HEK293 (cell line): ENCODE measurements around the gene WDR35.

Experiments
- BCL11B ChIP-seq: fragments of 450-650 bp; formaldehyde crosslinking; IDR thresholded peaks from 2 replicates; pipeline ENCODE4 v1.5.1; 2016; ENCODE audit warnings: low read depth, missing biosample characterization, missing genetic modification characterization
- OVOL3 ChIP-seq: fragments of 450-650 bp; formaldehyde crosslinking; IDR thresholded peaks from 2 replicates; pipeline ENCODE4 v1.5.1; 2016; ENCODE audit warnings: missing biosample characterization, missing genetic modification characterization
- TCF7L2 ChIP-seq: IDR thresholded peaks from 2 replicates; pipeline ENCODE4 v1.6.1; 2011; ENCODE audit warnings: low read depth, mild to moderate bottlenecking, inconsistent platforms, low read length, moderate library complexity, borderline replicate concordance
- ZNF146 ChIP-seq: fragments of 450-650 bp; formaldehyde crosslinking; IDR thresholded peaks from 2 replicates; pipeline ENCODE4 v1.5.1; 2016; ENCODE audit warnings: missing biosample characterization, missing genetic modification characterization
- ZNF19 ChIP-seq: fragments of 450-650 bp; formaldehyde crosslinking; IDR thresholded peaks from 2 replicates; pipeline ENCODE4; 2016; ENCODE audit warnings: missing biosample characterization, missing genetic modification characterization, low read depth
- ZNF510 ChIP-seq: fragments of 450-650 bp; formaldehyde crosslinking; IDR thresholded peaks from 2 replicates; pipeline ENCODE4 v1.5.1; 2018; ENCODE audit warnings: mild to moderate bottlenecking, missing genetic modification characterization, missing biosample characterization; ENCODE audit not compliant: insufficient replicate concordance
- ZNF600 ChIP-seq: fragments of 450-650 bp; formaldehyde crosslinking; IDR thresholded peaks from 2 replicates; pipeline ENCODE4 v1.5.1; 2016; ENCODE audit warnings: missing biosample characterization, missing genetic modification characterization
- ZNF623 ChIP-seq: fragments of 450-650 bp; formaldehyde crosslinking; IDR thresholded peaks from 2 replicates; pipeline ENCODE4 v1.5.1; 2016; ENCODE audit warnings: missing biosample characterization, missing genetic modification characterization
- TF ChIP-seq, protein P1 (sequence below): fragments of 450-650 bp; formaldehyde crosslinking; IDR thresholded peaks from 2 replicates; pipeline ENCODE4 v1.5.1; 2016; ENCODE audit warnings: missing biosample characterization, missing genetic modification characterization
- TF ChIP-seq, protein P2 (sequence below): fragments of 450-650 bp; formaldehyde crosslinking; IDR thresholded peaks from 2 replicates; pipeline ENCODE4 v1.5.1; 2016; ENCODE audit warnings: missing biosample characterization, missing genetic modification characterization
- TF ChIP-seq, protein P3 (sequence below): fragments of 450-650 bp; formaldehyde crosslinking; IDR thresholded peaks from 2 replicates; pipeline ENCODE4 v1.5.1; 2016; ENCODE audit warnings: missing biosample characterization, missing genetic modification characterization
- TF ChIP-seq, protein P4 (sequence below): fragments of 450-650 bp; formaldehyde crosslinking; IDR thresholded peaks from 2 replicates; pipeline ENCODE4 v1.5.1; 2016; ENCODE audit warnings: missing biosample characterization, missing genetic modification characterization

DNA sequence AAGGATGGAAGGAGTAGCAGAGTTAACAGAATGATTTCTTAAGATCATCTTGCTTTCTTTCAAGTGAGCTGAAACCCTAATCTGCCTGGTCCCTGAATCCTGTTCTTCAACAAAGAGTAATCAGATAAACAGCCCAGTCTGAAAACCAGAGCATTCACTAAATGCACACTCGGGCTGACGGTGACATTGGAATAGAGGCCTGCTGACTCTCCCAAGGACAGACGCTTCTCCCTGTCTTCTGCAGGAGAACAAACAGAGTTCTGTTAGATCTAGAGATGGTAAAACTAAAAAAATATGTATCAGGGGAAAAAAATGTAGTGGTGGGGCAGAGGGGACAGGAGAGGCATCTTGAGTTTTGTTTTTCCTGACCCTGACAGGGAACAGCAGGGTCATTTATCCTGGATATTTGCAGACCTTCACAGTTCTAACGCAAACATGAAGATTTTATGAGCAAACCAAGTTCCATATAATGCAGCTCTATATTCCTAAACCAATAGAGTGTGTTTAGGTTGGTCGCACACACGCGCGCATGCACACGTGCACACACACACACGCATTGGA lies 15.2 kb upstream of the WDR35 start:
- TF ChIP-seq, protein P1, sequence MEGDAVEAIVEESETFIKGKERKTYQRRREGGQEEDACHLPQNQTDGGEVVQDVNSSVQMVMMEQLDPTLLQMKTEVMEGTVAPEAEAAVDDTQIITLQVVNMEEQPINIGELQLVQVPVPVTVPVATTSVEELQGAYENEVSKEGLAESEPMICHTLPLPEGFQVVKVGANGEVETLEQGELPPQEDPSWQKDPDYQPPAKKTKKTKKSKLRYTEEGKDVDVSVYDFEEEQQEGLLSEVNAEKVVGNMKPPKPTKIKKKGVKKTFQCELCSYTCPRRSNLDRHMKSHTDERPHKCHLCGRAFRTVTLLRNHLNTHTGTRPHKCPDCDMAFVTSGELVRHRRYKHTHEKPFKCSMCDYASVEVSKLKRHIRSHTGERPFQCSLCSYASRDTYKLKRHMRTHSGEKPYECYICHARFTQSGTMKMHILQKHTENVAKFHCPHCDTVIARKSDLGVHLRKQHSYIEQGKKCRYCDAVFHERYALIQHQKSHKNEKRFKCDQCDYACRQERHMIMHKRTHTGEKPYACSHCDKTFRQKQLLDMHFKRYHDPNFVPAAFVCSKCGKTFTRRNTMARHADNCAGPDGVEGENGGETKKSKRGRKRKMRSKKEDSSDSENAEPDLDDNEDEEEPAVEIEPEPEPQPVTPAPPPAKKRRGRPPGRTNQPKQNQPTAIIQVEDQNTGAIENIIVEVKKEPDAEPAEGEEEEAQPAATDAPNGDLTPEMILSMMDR (tag by site-specific recombination), result no peak
- TF ChIP-seq ZNF19 (tag by site-specific recombination) (no peak), TCF7L2 (no peak), ZNF623 (tag by site-specific recombination) (no peak), ZNF600 (tag by site-specific recombination) (no peak), BCL11B (tag by site-specific recombination) (no peak), OVOL3 (tag by site-specific recombination) (no peak), ZNF510 (tag by site-specific recombination) (no peak), ZNF146 (tag by site-specific recombination) (no peak)
- TF ChIP-seq, protein P2, sequence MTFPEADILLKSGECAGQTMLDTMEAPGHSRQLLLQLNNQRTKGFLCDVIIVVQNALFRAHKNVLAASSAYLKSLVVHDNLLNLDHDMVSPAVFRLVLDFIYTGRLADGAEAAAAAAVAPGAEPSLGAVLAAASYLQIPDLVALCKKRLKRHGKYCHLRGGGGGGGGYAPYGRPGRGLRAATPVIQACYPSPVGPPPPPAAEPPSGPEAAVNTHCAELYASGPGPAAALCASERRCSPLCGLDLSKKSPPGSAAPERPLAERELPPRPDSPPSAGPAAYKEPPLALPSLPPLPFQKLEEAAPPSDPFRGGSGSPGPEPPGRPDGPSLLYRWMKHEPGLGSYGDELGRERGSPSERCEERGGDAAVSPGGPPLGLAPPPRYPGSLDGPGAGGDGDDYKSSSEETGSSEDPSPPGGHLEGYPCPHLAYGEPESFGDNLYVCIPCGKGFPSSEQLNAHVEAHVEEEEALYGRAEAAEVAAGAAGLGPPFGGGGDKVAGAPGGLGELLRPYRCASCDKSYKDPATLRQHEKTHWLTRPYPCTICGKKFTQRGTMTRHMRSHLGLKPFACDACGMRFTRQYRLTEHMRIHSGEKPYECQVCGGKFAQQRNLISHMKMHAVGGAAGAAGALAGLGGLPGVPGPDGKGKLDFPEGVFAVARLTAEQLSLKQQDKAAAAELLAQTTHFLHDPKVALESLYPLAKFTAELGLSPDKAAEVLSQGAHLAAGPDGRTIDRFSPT (tag by site-specific recombination), result no peak
- TF ChIP-seq, protein P3, sequence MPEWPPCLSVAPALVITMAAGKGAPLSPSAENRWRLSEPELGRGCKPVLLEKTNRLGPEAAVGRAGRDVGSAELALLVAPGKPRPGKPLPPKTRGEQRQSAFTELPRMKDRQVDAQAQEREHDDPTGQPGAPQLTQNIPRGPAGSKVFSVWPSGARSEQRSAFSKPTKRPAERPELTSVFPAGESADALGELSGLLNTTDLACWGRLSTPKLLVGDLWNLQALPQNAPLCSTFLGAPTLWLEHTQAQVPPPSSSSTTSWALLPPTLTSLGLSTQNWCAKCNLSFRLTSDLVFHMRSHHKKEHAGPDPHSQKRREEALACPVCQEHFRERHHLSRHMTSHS (tag by site-specific recombination), result no peak
- TF ChIP-seq, protein P4, sequence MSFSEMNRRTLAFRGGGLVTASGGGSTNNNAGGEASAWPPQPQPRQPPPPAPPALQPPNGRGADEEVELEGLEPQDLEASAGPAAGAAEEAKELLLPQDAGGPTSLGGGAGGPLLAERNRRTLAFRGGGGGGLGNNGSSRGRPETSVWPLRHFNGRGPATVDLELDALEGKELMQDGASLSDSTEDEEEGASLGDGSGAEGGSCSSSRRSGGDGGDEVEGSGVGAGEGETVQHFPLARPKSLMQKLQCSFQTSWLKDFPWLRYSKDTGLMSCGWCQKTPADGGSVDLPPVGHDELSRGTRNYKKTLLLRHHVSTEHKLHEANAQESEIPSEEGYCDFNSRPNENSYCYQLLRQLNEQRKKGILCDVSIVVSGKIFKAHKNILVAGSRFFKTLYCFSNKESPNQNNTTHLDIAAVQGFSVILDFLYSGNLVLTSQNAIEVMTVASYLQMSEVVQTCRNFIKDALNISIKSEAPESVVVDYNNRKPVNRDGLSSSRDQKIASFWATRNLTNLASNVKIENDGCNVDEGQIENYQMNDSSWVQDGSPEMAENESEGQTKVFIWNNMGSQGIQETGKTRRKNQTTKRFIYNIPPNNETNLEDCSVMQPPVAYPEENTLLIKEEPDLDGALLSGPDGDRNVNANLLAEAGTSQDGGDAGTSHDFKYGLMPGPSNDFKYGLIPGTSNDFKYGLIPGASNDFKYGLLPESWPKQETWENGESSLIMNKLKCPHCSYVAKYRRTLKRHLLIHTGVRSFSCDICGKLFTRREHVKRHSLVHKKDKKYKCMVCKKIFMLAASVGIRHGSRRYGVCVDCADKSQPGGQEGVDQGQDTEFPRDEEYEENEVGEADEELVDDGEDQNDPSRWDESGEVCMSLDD (tag by site-specific recombination), result no peak
